Measurements from ENCODE around the gene ESD. TPM values are rescaled to one million over a fixed set of nuclear protein-coding genes. Genes with fewer than 3 reads are reported as not detected.
"Not testable (repeated sequence)": the region's sequence is repeated elsewhere in the genome, so short reads cannot be mapped to it uniquely, and the experiment has no call there.

Gene ESD
- total RNA-seq, 6 donors from 2014 or later: 29.3 to 103 (median 82.1) TPM

DNA sequence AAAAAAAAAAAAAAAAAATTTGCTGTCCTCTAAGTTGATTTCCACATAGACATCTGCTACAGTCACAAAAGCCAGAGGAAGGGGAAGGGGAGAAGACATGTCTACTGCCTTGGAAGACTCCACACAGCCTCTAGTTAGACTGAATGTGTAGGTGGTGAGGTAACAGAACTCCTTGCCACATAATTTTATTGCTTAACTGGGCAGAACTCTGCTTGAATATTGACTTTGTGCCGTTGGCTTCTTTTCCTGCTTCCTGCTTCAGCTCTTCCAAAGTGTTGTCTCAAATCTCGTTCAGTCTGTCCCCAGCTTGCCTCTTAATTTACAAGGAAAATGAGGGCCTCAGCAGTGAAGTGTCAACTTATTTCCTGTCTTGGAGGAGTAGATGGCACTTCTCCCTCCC lies 37.1 kb downstream of the ESD start:
- H3K27ac ChIP-seq: peak overlapping the region; percentile 13 to 55 (median 24)
- no peaks in the 10 kb centered on the region for H3K27me3 ChIP-seq
- H3K4me3 ChIP-seq: no peak overlapping the region
- ATAC-seq (ENCODE audit: low FRiP score in 2 of 2) (peak; percentile 66 to 69), DNase-seq (peak in 1 of 2 donors; percentile 56)
- TF ChIP-seq, protein P1, sequence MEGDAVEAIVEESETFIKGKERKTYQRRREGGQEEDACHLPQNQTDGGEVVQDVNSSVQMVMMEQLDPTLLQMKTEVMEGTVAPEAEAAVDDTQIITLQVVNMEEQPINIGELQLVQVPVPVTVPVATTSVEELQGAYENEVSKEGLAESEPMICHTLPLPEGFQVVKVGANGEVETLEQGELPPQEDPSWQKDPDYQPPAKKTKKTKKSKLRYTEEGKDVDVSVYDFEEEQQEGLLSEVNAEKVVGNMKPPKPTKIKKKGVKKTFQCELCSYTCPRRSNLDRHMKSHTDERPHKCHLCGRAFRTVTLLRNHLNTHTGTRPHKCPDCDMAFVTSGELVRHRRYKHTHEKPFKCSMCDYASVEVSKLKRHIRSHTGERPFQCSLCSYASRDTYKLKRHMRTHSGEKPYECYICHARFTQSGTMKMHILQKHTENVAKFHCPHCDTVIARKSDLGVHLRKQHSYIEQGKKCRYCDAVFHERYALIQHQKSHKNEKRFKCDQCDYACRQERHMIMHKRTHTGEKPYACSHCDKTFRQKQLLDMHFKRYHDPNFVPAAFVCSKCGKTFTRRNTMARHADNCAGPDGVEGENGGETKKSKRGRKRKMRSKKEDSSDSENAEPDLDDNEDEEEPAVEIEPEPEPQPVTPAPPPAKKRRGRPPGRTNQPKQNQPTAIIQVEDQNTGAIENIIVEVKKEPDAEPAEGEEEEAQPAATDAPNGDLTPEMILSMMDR (IDR thresholded peaks at IDR 0.05): no peak
- TF ChIP-seq POLR2A (IDR thresholded peaks at IDR 0.05) (no peak), EP300 (IDR thresholded peaks at IDR 0.05) (peak in 1 of 4 donors; percentile 2), POLR2AphosphoS5 (IDR thresholded peaks at IDR 0.05) (no peak)
- peaks cover 6 to 15% (median 12%) of the 10 kb centered on the region in 4 donors for H3K4me1 ChIP-seq
- H3K9me3 ChIP-seq: no peaks in the 10 kb centered on the region
- 2 to 17% methylated on average over 2 of the region's 2 CpGs for WGBS, 2 donors
- H3K36me3 ChIP-seq: no peaks in the 10 kb centered on the region

DNA sequence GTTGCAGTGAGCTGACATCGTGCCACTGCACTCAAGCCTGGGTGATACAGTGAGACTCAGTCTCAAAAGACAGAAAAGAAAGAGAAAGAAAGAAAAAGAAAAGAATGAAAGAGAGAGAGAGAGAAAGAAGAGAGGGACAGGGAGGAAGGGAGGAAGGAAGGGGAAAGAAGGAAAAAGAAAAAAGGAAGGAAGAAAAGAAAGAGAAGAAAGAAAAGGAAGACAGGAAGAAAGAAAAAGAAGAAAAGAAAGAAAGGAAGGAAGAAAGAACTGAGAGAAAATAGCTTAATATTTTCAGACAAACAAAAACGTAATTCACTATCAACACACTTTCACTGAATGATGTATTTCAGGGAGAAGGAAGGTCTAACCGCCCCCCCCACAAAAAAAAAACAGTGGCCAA lies 39.3 kb downstream of the ESD start:
- WGBS, 2 donors: 65% methylated on average over 3 of the region's 3 CpGs
- H3K27me3 ChIP-seq: no peaks in the 10 kb centered on the region
- ATAC-seq (ENCODE audit: low FRiP score in 2 of 2) (no peak), DNase-seq (no peak)
- peaks cover 0 to 5% (median 0%) of the 10 kb centered on the region in 4 donors for H3K36me3 ChIP-seq
- H3K27ac ChIP-seq: no peak overlapping the region
- H3K4me3 ChIP-seq: no peak overlapping the region
- TF ChIP-seq POLR2AphosphoS5 (IDR thresholded peaks at IDR 0.05) (no peak), POLR2A (IDR thresholded peaks at IDR 0.05) (no peak), EP300 (IDR thresholded peaks at IDR 0.05) (no peak)
- TF ChIP-seq, protein P1 (IDR thresholded peaks at IDR 0.05): no peak
- H3K4me1 ChIP-seq: peaks cover 6 to 15% (median 12%) of the 10 kb centered on the region in 4 donors
- no peaks in the 10 kb centered on the region for H3K9me3 ChIP-seq

DNA sequence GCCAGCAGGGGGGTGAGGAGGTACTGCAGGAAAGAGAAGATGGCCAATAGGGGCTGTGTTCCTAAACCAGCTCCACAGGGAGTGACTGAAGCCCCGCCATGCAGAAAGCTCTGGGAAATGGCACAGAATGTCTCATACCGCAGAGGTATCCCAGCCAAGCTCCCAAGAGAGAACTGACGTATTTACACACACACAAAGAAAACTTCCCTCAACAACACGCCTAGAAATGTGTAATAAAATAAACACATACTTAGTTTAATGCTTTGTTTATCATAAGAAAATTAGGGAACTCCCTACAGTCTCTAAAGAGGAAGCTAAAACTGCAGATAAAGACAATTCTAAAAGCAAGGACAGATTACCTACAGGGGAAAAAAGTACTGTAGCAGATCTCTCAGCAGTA lies 40.0 kb downstream of the ESD start:
- Histone ChIP-seq H3K4me1 (peaks cover 6 to 15% (median 15%) of the 10 kb centered on the region in 4 donors), H3K36me3 (peaks cover 0 to 8% (median 0%) of the 10 kb centered on the region in 4 donors), H3K4me3 (no peak overlapping the region), H3K27me3 (no peaks in the 10 kb centered on the region), H3K27ac (no peak overlapping the region), H3K9me3 (no peaks in the 10 kb centered on the region)
- 31 to 33% methylated on average over 4 of the region's 4 CpGs for WGBS, 2 donors
- ATAC-seq (ENCODE audit: low FRiP score in 2 of 2) (peak in 1 of 2 donors; percentile 41), DNase-seq (no peak)
- TF ChIP-seq POLR2A (IDR thresholded peaks at IDR 0.05) (no peak), EP300 (IDR thresholded peaks at IDR 0.05) (no peak), POLR2AphosphoS5 (IDR thresholded peaks at IDR 0.05) (no peak)
- TF ChIP-seq, protein P1 (IDR thresholded peaks at IDR 0.05): no peak

DNA sequence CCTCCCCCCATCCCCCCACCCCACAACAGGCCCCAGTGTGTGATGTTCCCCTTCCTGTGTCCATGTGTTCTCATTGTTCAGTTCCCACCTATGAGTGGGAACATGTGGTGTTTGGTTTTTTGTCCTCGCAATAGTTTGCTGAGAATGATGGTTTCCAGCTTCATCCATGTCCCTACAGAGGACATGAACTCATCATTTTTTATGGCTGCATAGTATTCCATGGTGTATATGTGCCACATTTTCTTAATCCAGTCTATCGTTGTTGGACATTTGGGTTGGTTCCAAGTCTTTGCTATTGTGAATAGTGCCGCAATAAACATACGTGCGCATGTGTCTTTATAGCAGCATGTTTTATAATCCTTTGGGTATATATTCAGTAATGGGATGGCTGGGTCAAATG lies 41.5 kb downstream of the ESD start:
- ATAC-seq (ENCODE audit: low FRiP score in 2 of 2); H3K9me3 ChIP-seq; H3K27ac ChIP-seq; H3K27me3 ChIP-seq; H3K4me3 ChIP-seq; DNase-seq: not testable (repeated sequence)
- peaks cover 6 to 21% (median 15%) of the 10 kb centered on the region in 4 donors for H3K4me1 ChIP-seq
- peaks cover 0 to 19% (median 4%) of the 10 kb centered on the region in 4 donors for H3K36me3 ChIP-seq
- WGBS, 2 donors: 93 to 100% methylated on average over 1 to 4 of the region's 5 CpGs

DNA sequence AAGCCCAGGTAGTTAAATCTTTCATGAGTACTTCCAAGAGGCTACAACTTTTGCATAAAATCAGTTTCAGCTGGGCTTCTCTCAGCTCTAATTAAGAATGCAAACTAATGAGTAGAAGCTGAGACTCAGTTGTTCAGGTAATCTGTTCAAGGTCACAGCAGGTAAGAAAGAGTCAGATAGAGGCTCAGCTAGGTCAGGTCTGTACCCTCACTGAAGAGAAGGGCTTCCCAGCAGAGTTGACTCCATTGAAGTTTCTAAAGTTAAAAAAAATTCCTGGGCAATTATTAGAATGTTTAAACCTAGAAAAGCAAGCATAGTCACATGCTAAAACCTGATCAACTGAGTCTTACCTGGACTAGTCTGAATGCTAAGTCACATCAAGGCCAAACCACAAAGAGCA lies 42.1 kb downstream of the ESD start:
- Histone ChIP-seq H3K9me3 (no peaks in the 10 kb centered on the region), H3K4me1 (peaks cover 6 to 21% (median 13%) of the 10 kb centered on the region in 4 donors), H3K27ac (no peak overlapping the region), H3K27me3 (no peaks in the 10 kb centered on the region), H3K4me3 (no peak overlapping the region), H3K36me3 (peaks cover 0 to 24% (median 5%) of the 10 kb centered on the region in 4 donors)
- ATAC-seq (ENCODE audit: low FRiP score in 2 of 2) (no peak), DNase-seq (no peak)
- TF ChIP-seq, protein P1 (IDR thresholded peaks at IDR 0.05): no peak
- no peak for TF ChIP-seq POLR2A (IDR thresholded peaks at IDR 0.05)
- no peak for TF ChIP-seq EP300 (IDR thresholded peaks at IDR 0.05)
- TF ChIP-seq POLR2AphosphoS5 (IDR thresholded peaks at IDR 0.05): no peak
